Neural progenitor cell (in vitro differentiated cells): ENCODE data around the gene CLP1. TPM values are rescaled to one million over a fixed set of nuclear protein-coding genes. Genes with fewer than 3 reads are reported as not detected.

Experiments
- DNase-seq: peaks from one replicate; pipeline ENCODE4 v3.0.0-alpha.2; 2016; ENCODE audit warnings: low spot score
- H2AFZ ChIP-seq: fragments of 200-600 bp; sonication (generic); replicated peaks from 2 replicates; pipeline ENCODE4 v1.6.1; 2016; ENCODE audit warnings: antibody characterized with exemption
- H3F3A ChIP-seq: fragments of 200-600 bp; sonication (generic); 2 replicates; pipeline ENCODE4 v1.6.1; 2016; ENCODE audit warnings: antibody characterized with exemption, low read depth
- H3K27ac ChIP-seq: fragments of 200-600 bp; sonication (generic); 2 replicates; pipeline ENCODE4 v1.5.1; 2016; ENCODE audit warnings: mild to moderate bottlenecking
- H3K27me3 ChIP-seq: fragments of 200-600 bp; sonication (generic); 2 replicates; pipeline ENCODE4 v1.6.1; 2016; ENCODE audit warnings: mild to moderate bottlenecking, moderate library complexity
- H3K36me3 ChIP-seq: fragments of 200-600 bp; sonication (generic); 2 replicates; pipeline ENCODE4 v1.5.1; 2016
- H3K4me1 ChIP-seq: fragments of 200-600 bp; sonication (generic); 2 replicates; pipeline ENCODE4 v1.6.1; 2016; ENCODE audit warnings: mixed run types
- H3K4me2 ChIP-seq: fragments of 200-600 bp; sonication (generic); 2 replicates; pipeline ENCODE4 v1.6.1; 2016
- H3K4me3 ChIP-seq: fragments of 200-600 bp; sonication (generic); 2 replicates; pipeline ENCODE4 v1.5.1; 2016
- H3K79me2 ChIP-seq: fragments of 200-600 bp; sonication (generic); 2 replicates; pipeline ENCODE4 v1.6.1; 2016; ENCODE audit warnings: low read depth
- H3K9ac ChIP-seq: fragments of 200-600 bp; sonication (generic); 2 replicates; pipeline ENCODE4 v1.6.1; 2016
- H3K9me3 ChIP-seq: fragments of 200-600 bp; sonication (generic); 2 replicates; pipeline ENCODE4 v1.5.1; 2016; ENCODE audit warnings: low read depth
- H4K20me1 ChIP-seq: fragments of 200-600 bp; sonication (generic); 2 replicates; pipeline ENCODE4 v1.6.1; 2016; ENCODE audit warnings: low read depth
- H3K27ac Mint-ChIP-seq: 3 replicates; pipeline ENCODE4 v1.8.0; 2021; ENCODE audit warnings: mixed read lengths
- H3K27me3 Mint-ChIP-seq: 2 replicates; pipeline ENCODE4 v1.8.0; 2022; ENCODE audit warnings: low read depth, mild to moderate bottlenecking, inconsistent platforms, moderate library complexity, mixed read lengths; ENCODE audit not compliant: insufficient read depth
- H3K36me3 Mint-ChIP-seq: 3 replicates; pipeline ENCODE4 v1.8.0; 2021; ENCODE audit warnings: mixed read lengths
- H3K4me1 Mint-ChIP-seq: 3 replicates; pipeline ENCODE4 v1.8.0; 2021; ENCODE audit warnings: mixed read lengths
- H3K4me3 Mint-ChIP-seq: 3 replicates; pipeline ENCODE4 v1.8.0; 2021; ENCODE audit warnings: mild to moderate bottlenecking, moderate library complexity, mixed read lengths
- H3K9me3 Mint-ChIP-seq: 3 replicates; pipeline ENCODE4 v1.8.0; 2020; ENCODE audit warnings: mixed read lengths
- EZH2 ChIP-seq: fragments of 200-600 bp; sonication (generic); IDR thresholded peaks from 2 replicates; pipeline ENCODE4 v1.6.1; 2017; ENCODE audit warnings: antibody characterized with exemption, mild to moderate bottlenecking, moderate library complexity
- EZH2phosphoT487 ChIP-seq: fragments of 200-600 bp; sonication (generic); IDR thresholded peaks from 2 replicates; pipeline ENCODE4 v1.6.1; 2017; ENCODE audit warnings: antibody characterized with exemption
- total RNA-seq: library from RNA; depleted of rRNA; stranded (reverse); fragments of >200 nt; gene quantifications from 2 replicates; pipeline ENCODE4 v1.2.3, GENCODE V29; 2015; ENCODE audit warnings: low replicate concordance
- TF ChIP-seq, protein P1 (sequence below): fragments of 200-600 bp; sonication (generic); IDR thresholded peaks from 2 replicates; pipeline ENCODE4 v1.5.1; 2017; ENCODE audit warnings: antibody characterized with exemption, mild to moderate bottlenecking

CLP1 gene
- 18.0 TPM in 2 replicates for total RNA-seq

DNA sequence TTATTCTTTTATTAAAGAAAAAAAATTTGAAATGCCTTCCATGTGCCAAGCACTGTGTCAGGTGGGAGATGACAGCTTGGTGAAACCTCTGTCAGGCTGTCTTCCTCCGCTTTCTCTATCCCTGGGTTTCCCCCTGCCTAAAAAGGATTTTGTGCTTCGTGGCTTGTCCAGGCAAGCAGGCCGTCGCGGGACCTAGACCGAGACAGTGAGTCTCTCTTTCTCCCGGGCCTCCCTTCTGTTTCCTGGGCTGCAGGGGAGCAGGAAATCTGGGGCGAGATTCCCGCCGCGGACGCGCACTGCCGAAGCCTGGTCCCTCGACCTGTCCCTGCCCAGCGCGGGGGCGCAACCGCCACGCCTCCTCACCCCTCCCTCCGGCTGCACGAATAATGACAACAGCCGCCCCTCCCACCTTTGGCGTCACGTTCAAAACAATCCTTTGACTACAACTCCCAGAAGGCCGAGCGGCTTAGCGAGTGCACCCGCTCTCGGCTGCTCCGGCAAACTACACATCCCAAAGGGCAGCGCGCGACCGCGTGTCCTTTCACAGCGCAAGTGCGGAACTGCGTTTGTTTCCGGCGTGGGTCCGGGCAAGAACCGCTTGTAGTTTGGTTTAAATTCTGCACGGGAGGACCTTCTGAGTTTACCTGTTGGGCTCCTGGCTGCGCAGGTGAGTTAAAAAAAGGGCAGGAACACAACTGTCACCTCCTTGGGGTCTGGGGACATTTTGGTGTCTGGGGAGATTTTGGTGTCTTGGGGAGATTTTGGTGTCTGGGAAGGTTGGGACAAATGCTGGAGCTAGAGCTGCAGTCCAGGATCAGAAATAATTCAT is at the start of gene CLP1:
Gene CLP1 (plus strand): TSS at position 569 of the 829 bp plus-strand sequence. CDS start 1,715 bp downstream, outside the sequence.
- H3K4me2 ChIP-seq, result peak within 1 kb of the TSS; percentile 98
- Mint-ChIP-seq H3K36me3 (peaks cover 10% of the 10 kb centered on the region), H3K9me3 (no peaks in the 10 kb centered on the region), H3K4me1 (peaks cover 19% of the 10 kb centered on the region), H3K27ac (peak within 1 kb of the TSS; percentile 71), H3K27me3 (peaks cover 6% of the 10 kb centered on the region), H3K4me3 (peak within 1 kb of the TSS; percentile 98)
- H3K4me1 ChIP-seq, result peaks cover 14% of the 10 kb centered on the region
- H2AFZ ChIP-seq, result peak within 1 kb of the TSS; percentile 51
- H3K79me2 ChIP-seq, result peaks cover 22% of the 10 kb centered on the region
- H3K4me3 ChIP-seq, result peak within 1 kb of the TSS; percentile 81
- H3K36me3 ChIP-seq, result no peaks in the 10 kb centered on the region
- H4K20me1 ChIP-seq, result no peaks in the 10 kb centered on the region
- H3F3A ChIP-seq, result peaks cover 25% of the 10 kb centered on the region
- H3K9me3 ChIP-seq, result no peaks in the 10 kb centered on the region
- H3K27ac ChIP-seq, result no peak within 1 kb of the TSS
- DNase-seq, result peak; percentile 99
- no peak for TF ChIP-seq EZH2phosphoT487
- TF ChIP-seq, protein P1, sequence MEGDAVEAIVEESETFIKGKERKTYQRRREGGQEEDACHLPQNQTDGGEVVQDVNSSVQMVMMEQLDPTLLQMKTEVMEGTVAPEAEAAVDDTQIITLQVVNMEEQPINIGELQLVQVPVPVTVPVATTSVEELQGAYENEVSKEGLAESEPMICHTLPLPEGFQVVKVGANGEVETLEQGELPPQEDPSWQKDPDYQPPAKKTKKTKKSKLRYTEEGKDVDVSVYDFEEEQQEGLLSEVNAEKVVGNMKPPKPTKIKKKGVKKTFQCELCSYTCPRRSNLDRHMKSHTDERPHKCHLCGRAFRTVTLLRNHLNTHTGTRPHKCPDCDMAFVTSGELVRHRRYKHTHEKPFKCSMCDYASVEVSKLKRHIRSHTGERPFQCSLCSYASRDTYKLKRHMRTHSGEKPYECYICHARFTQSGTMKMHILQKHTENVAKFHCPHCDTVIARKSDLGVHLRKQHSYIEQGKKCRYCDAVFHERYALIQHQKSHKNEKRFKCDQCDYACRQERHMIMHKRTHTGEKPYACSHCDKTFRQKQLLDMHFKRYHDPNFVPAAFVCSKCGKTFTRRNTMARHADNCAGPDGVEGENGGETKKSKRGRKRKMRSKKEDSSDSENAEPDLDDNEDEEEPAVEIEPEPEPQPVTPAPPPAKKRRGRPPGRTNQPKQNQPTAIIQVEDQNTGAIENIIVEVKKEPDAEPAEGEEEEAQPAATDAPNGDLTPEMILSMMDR, result no peak
- no peak for TF ChIP-seq EZH2
- peak within 1 kb of the TSS; percentile 85 for H3K9ac ChIP-seq
- H3K27me3 ChIP-seq, result peaks cover 18% of the 10 kb centered on the region

DNA sequence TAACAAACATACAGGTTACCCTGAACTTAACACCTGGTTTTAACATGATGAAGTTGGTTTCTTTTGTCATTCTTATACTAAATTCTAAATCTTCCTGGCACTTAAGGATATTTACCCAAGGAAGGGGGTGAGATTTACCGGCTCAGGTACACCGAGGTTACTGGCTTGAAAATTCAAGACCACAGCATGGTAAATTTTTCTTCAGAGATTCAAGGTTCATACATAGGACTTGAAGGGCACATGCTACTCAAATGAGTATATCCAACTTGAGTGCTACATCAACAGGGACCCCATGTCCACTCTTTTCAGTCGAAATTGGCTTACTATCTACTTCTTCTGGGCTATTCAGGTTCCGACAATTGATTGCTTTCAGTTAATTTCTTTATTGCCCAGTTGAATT is 47.4 kb upstream of the CLP1 start:
- no peaks in the 10 kb centered on the region for H3K9me3 ChIP-seq
- no peak overlapping the region for H3K27ac Mint-ChIP-seq
- peaks cover 3% of the 10 kb centered on the region for H3K36me3 ChIP-seq
- H3K9me3 Mint-ChIP-seq, result no peaks in the 10 kb centered on the region
- no peak overlapping the region for H3K4me3 Mint-ChIP-seq
- no peak overlapping the region for H3K4me2 ChIP-seq
- H3K27me3 ChIP-seq, result no peaks in the 10 kb centered on the region
- no peak overlapping the region for H3K4me3 ChIP-seq
- peaks cover 38% of the 10 kb centered on the region for H3K36me3 Mint-ChIP-seq
- no peaks in the 10 kb centered on the region for H3F3A ChIP-seq
- H2AFZ ChIP-seq, result no peak overlapping the region
- no peaks in the 10 kb centered on the region for H4K20me1 ChIP-seq
- H3K9ac ChIP-seq, result no peak overlapping the region
- no peak for TF ChIP-seq EZH2phosphoT487
- no peak for TF ChIP-seq EZH2
- TF ChIP-seq, protein P1, result no peak
- H3K27me3 Mint-ChIP-seq, result no peaks in the 10 kb centered on the region
- H3K79me2 ChIP-seq, result no peaks in the 10 kb centered on the region
- DNase-seq, result no peak
- no peaks in the 10 kb centered on the region for H3K4me1 Mint-ChIP-seq
- no peaks in the 10 kb centered on the region for H3K4me1 ChIP-seq
- H3K27ac ChIP-seq, result no peak overlapping the region

DNA sequence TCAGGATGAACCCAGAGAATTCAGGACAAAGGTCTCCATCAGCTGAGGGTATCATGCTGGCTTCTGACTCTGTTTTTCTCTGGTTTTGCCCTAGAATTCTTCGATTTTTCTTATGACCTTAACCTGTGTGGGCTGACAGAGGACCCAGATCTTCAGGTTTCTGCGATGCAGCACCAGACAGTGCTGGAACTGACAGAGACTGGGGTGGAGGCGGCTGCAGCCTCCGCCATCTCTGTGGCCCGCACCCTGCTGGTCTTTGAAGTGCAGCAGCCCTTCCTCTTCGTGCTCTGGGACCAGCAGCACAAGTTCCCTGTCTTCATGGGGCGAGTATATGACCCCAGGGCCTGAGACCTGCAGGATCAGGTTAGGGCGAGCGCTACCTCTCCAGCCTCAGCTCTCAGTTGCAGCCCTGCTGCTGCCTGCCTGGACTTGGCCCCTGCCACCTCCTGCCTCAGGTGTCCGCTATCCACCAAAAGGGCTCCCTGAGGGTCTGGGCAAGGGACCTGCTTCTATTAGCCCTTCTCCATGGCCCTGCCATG is 43.3 kb upstream of the CLP1 start:
- Histone ChIP-seq H3K4me3 (no peak overlapping the region), H4K20me1 (no peaks in the 10 kb centered on the region), H3K79me2 (no peaks in the 10 kb centered on the region), H3K4me1 (no peaks in the 10 kb centered on the region), H3K9ac (no peak overlapping the region), H3K27ac (no peak overlapping the region), H3K4me2 (no peak overlapping the region), H2AFZ (no peak overlapping the region), H3K27me3 (no peaks in the 10 kb centered on the region), H3K36me3 (no peaks in the 10 kb centered on the region), H3F3A (no peaks in the 10 kb centered on the region), H3K9me3 (no peaks in the 10 kb centered on the region)
- TF ChIP-seq, protein P1, result no peak
- TF ChIP-seq EZH2 (no peak), EZH2phosphoT487 (no peak)
- Mint-ChIP-seq H3K27ac (no peak overlapping the region), H3K4me1 (no peaks in the 10 kb centered on the region), H3K9me3 (peaks cover 2% of the 10 kb centered on the region), H3K4me3 (no peak overlapping the region), H3K36me3 (peaks cover 34% of the 10 kb centered on the region), H3K27me3 (no peaks in the 10 kb centered on the region)
- no peak for DNase-seq
